A673 (cell line): ENCODE measurements around the gene NKX1-1. TPM values are rescaled to one million over a fixed set of nuclear protein-coding genes. Genes with fewer than 3 reads are reported as not detected.

Experiments
- BruUV-seq: library from RNA; stranded (reverse); fragments of 400-500 nt; replicated peaks from 2 replicates; lab custom pipeline; 2021; lab: Mats Ljungman, UMichigan
- CTCF ChIA-PET: fragments of 300-600 bp; sonication (Branson Sonifier 250); formaldehyde crosslinking; loops from one replicate; lab custom pipeline; 2022; ENCODE audit warnings: antibody characterized with exemption; lab: Charles Lee
- POLR2A ChIA-PET: fragments of 300-600 bp; sonication (Branson Sonifier 250); formaldehyde crosslinking; loops from one replicate; lab custom pipeline; 2022; ENCODE audit warnings: antibody characterized with exemption; ENCODE audit not compliant: low non-redundant PET; lab: Charles Lee
- DNase-seq: peaks from one replicate; pipeline ENCODE4 v3.0.0-alpha.2; 2015; ENCODE audit warnings: low spot score
- H3K27ac ChIP-seq: fragments of 200-600 bp; sonication (generic); 2 replicates; pipeline ENCODE4 v1.5.1; 2016; ENCODE audit warnings: mixed run types, low read depth, mild to moderate bottlenecking, mixed read lengths, antibody characterized with exemption, low read length; ENCODE audit not compliant: poor library complexity, severe bottlenecking
- H3K27me3 ChIP-seq: fragments of 200-600 bp; sonication (generic); replicated peaks from 2 replicates; pipeline ENCODE4 v1.6.1; 2017; ENCODE audit warnings: mixed run types, low read depth, mild to moderate bottlenecking, mixed read lengths, antibody characterized with exemption, low read length; ENCODE audit not compliant: insufficient read depth, poor library complexity
- H3K36me3 ChIP-seq: fragments of 200-600 bp; sonication (generic); 2 replicates; pipeline ENCODE4 v1.6.1; 2016; ENCODE audit warnings: mixed run types, mild to moderate bottlenecking, mixed read lengths, antibody characterized with exemption, low read length; ENCODE audit not compliant: insufficient read depth, poor library complexity, severe bottlenecking
- H3K4me1 ChIP-seq: fragments of 200-600 bp; sonication (generic); 2 replicates; pipeline ENCODE4 v1.6.1; 2017; ENCODE audit warnings: mixed run types, mild to moderate bottlenecking, mixed read lengths, antibody characterized with exemption, low read length; ENCODE audit not compliant: insufficient read depth, poor library complexity, severe bottlenecking
- H3K4me3 ChIP-seq: fragments of 200-600 bp; sonication (generic); 2 replicates; pipeline ENCODE4 v1.5.1; 2016; ENCODE audit warnings: low read depth, mixed run types, mild to moderate bottlenecking, mixed read lengths, low read length; ENCODE audit not compliant: poor library complexity, severe bottlenecking
- H3K9me3 ChIP-seq: fragments of 200-600 bp; sonication (generic); 2 replicates; pipeline ENCODE4 v1.6.1; 2016; ENCODE audit warnings: mixed run types, low read depth, mild to moderate bottlenecking, mixed read lengths, antibody characterized with exemption, low read length; ENCODE audit not compliant: poor library complexity, severe bottlenecking
- EZH2 ChIP-seq: fragments of 200-600 bp; sonication (generic); IDR thresholded peaks from 2 replicates; pipeline ENCODE4 v1.6.1; 2017; ENCODE audit warnings: borderline replicate concordance, low read depth, mild to moderate bottlenecking, mixed read lengths, antibody characterized with exemption, low read length; ENCODE audit not compliant: poor library complexity, severe bottlenecking
- intact Hi-C: fragments of 100-400 bp; cut with micrococcal nuclease; formaldehyde crosslinking; loops from one replicate; pipeline ENCODE4 v1.10.0; 2022; ENCODE audit not compliant: unreplicated experiment
- total RNA-seq: library from RNA; stranded (reverse); gene quantifications from 2 replicates; pipeline ENCODE4 v1.2.3, GENCODE V29; 2021
- TF ChIP-seq, protein P1 (sequence below): fragments of 300-800, 200-600 bp; sonication (generic); conservative IDR thresholded peaks from 2 replicates; pipeline ENCODE4 v1.5.1; 2017; ENCODE audit warnings: low read depth, mild to moderate bottlenecking, antibody characterized with exemption, low read length, moderate library complexity, mixed read lengths

Gene NKX1-1
- total RNA-seq, 1 experiment from 2014 or later, result not detected

DNA sequence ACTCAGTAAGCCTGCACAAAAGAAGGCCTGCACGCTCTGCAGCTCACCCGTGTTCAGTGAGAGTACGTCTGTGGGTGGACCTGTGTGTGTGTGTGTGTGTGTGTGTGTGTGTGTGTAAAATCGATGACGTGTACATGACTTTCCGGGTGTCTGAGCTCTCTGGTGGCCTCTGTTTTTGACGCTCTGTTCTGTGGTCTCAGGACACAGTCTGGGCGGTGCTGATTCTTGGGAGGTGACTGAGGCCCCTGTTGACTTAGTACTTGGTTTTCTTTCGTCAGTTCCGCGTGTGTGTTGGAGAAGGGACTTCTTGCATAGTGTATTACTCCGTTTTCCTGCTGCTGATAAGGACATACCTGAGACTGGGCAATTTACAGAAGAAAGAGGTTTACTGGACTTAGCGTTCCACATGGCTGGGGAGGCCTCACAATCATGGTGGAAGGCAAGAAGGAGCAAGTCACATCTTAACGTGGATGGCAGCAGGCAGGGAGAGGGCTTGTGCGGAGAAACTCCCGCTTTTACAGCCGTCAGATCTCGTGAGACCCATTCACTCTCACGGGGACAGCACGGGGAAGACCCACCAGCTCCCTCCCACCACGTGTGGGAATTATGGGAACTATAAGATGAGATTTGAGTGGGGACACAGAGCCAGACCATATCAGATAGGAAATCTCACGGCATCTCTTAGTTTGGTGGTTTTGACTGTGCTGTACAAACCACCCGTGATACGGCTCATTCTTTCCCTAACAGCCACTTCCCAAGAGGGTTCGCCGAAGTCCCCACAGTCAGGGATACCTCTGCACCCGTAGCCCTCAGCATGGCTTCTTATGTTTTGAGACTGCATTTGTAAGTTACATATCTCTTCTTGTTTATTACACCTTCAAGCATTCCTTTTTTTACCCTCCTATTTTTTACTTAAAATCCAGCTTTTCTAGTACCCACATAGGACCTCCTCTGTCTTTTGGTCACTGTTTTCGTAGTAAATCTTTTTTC lies 34.8 kb downstream of the NKX1-1 start:
- Histone ChIP-seq H3K4me3 (no peak overlapping the region), H3K9me3 (no peaks in the 10 kb centered on the region), H3K36me3 (no peaks in the 10 kb centered on the region), H3K4me1 (no peaks in the 10 kb centered on the region), H3K27ac (no peak overlapping the region), H3K27me3 (no peaks in the 10 kb centered on the region)
- ChIA-PET POLR2A (no interaction called here), CTCF (interaction anchor here (0.6 kb wide), 1 partner anchor 171 kb away, joined by 3 read pairs; no protein-coding TSS in a partner anchor)
- intact Hi-C loops, result no loop called here
- no peak for DNase-seq
- no TSS peak for BruUV-seq
- TF ChIP-seq EZH2, result no peak
- TF ChIP-seq, protein P1, sequence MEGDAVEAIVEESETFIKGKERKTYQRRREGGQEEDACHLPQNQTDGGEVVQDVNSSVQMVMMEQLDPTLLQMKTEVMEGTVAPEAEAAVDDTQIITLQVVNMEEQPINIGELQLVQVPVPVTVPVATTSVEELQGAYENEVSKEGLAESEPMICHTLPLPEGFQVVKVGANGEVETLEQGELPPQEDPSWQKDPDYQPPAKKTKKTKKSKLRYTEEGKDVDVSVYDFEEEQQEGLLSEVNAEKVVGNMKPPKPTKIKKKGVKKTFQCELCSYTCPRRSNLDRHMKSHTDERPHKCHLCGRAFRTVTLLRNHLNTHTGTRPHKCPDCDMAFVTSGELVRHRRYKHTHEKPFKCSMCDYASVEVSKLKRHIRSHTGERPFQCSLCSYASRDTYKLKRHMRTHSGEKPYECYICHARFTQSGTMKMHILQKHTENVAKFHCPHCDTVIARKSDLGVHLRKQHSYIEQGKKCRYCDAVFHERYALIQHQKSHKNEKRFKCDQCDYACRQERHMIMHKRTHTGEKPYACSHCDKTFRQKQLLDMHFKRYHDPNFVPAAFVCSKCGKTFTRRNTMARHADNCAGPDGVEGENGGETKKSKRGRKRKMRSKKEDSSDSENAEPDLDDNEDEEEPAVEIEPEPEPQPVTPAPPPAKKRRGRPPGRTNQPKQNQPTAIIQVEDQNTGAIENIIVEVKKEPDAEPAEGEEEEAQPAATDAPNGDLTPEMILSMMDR, result no peak

DNA sequence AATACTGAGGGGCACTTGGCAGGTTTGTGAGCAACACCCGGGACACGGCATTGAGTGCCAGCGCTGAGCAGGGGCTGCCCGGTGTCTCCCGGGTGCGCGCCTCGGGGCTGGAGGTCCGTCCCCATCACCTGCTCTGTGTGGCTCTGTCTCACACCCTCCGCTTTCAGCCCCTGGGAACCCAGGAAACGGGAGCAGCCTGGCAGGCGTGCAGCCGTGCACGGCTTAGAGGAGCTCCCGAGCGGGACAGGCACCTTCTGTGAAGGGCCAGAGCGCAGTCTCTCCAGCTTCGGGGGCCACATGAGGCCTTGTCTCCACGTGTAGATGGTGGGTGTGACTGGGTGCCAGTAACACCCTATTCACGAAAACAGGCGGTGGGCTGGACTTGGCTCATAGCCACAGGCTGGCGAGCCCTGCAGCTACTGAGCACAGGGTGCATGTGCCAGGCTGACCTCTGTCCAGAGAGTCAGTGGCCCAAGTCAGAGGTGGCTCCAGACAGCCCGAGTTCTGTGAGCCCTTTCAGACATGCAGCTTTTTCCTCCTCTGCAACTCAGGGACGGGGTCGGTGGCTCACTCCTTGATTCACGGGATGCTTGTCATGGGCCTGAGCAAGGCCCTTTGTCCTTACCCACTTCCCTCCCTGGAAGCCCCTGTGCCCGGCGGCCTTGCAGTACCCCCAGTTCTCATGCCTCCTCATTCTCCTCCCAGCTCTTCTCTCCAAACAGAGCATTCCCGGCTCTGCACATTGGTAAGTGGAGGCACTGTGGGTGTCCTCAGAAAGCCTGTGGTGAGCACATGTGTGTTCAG lies 35.7 kb downstream of the NKX1-1 start:
- TF ChIP-seq EZH2, result no peak
- TF ChIP-seq, protein P1, result no peak
- Histone ChIP-seq H3K27me3 (no peaks in the 10 kb centered on the region), H3K4me1 (no peaks in the 10 kb centered on the region), H3K9me3 (no peaks in the 10 kb centered on the region), H3K27ac (no peak overlapping the region), H3K4me3 (no peak overlapping the region), H3K36me3 (no peaks in the 10 kb centered on the region)
- no TSS peak for BruUV-seq
- ChIA-PET CTCF (no interaction called here), POLR2A (no interaction called here)
- intact Hi-C loops, result no loop called here
- no peak for DNase-seq

DNA sequence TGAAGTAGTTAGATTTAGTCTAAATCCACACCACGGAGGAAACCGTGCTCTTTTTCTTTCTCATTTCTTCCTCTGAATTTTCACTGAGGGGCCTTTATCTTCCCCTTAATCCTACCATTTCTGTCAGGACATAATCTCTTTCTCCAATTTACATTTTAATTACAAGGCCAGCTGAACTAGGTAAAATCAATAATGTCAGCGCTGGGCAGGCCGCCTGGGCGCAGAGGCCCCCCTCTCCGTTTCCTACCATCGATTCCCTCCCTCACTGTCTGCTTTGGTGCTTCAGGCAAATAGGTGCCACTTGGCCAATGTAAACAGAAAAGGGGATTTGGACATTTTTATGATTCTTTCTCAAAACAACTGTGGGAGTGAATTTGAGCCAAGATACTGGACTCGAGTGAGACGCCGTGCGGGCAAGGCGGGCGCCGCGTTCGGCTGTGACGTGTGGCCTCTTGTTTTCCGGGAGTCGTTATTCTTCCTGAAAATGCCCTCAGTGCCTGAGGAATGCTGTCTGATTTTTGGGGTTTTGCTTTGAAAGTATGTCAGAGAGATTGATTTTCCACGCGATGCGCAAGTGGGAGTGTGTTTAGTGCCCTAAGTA lies 36.7 kb downstream of the NKX1-1 start:
- no peak overlapping the region for H3K4me3 ChIP-seq
- ChIA-PET CTCF (no interaction called here), POLR2A (no interaction called here)
- H3K9me3 ChIP-seq, result no peaks in the 10 kb centered on the region
- no TSS peak for BruUV-seq
- DNase-seq, result no peak
- no peak for TF ChIP-seq EZH2
- TF ChIP-seq, protein P1, result no peak
- H3K4me1 ChIP-seq, result no peaks in the 10 kb centered on the region
- no peak overlapping the region for H3K27ac ChIP-seq
- no peaks in the 10 kb centered on the region for H3K27me3 ChIP-seq
- H3K36me3 ChIP-seq, result no peaks in the 10 kb centered on the region
- intact Hi-C loops, result no loop called here
